ENCODE results near the gene ARL3.

The ARL3 gene

DNA sequence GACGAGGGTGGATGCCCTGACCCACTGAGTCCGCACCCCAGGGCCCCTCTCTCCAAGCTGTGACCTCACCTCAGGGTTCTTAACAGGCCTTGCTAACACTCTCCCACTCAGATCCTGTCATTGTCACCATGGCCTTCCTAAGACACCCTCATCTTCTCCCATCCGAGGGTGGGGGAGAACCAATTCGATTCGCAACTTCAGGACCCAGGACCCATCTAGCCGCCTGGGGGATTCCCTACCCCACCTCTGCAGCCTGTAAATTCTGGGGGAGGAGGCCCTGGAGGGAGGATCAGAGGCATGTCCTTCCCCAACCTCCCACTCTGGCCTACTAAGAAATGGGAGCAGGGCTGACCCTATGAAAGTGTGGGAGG, 52.6 kb downstream of the ARL3 start:
- Histone ChIP-seq H3K27me3 (ENCODE audit: control insufficient read depth, insufficient read depth, low read length) (no peaks in the 10 kb centered on the region), H3K79me2 (no peaks in the 10 kb centered on the region), H3K9ac (no peak overlapping the region), H3K27ac (peak overlapping the region; percentile 51), H3K4me1 (peaks cover 26% of the 10 kb centered on the region), H3K4me3 (ENCODE audit: low read depth, low read length) (no peak overlapping the region), H3K36me3 (ENCODE audit: control insufficient read depth, insufficient read depth, low read length) (no peaks in the 10 kb centered on the region), H3K9me3 (ENCODE audit: control insufficient read depth, low read length) (no peaks in the 10 kb centered on the region), H2AFZ (peak overlapping the region; percentile 30), H3K4me2 (ENCODE audit: low read length) (no peak overlapping the region)
- TF ChIP-seq, protein P1, sequence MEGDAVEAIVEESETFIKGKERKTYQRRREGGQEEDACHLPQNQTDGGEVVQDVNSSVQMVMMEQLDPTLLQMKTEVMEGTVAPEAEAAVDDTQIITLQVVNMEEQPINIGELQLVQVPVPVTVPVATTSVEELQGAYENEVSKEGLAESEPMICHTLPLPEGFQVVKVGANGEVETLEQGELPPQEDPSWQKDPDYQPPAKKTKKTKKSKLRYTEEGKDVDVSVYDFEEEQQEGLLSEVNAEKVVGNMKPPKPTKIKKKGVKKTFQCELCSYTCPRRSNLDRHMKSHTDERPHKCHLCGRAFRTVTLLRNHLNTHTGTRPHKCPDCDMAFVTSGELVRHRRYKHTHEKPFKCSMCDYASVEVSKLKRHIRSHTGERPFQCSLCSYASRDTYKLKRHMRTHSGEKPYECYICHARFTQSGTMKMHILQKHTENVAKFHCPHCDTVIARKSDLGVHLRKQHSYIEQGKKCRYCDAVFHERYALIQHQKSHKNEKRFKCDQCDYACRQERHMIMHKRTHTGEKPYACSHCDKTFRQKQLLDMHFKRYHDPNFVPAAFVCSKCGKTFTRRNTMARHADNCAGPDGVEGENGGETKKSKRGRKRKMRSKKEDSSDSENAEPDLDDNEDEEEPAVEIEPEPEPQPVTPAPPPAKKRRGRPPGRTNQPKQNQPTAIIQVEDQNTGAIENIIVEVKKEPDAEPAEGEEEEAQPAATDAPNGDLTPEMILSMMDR (IDR thresholded peaks at IDR 0.05): no peak

DNA sequence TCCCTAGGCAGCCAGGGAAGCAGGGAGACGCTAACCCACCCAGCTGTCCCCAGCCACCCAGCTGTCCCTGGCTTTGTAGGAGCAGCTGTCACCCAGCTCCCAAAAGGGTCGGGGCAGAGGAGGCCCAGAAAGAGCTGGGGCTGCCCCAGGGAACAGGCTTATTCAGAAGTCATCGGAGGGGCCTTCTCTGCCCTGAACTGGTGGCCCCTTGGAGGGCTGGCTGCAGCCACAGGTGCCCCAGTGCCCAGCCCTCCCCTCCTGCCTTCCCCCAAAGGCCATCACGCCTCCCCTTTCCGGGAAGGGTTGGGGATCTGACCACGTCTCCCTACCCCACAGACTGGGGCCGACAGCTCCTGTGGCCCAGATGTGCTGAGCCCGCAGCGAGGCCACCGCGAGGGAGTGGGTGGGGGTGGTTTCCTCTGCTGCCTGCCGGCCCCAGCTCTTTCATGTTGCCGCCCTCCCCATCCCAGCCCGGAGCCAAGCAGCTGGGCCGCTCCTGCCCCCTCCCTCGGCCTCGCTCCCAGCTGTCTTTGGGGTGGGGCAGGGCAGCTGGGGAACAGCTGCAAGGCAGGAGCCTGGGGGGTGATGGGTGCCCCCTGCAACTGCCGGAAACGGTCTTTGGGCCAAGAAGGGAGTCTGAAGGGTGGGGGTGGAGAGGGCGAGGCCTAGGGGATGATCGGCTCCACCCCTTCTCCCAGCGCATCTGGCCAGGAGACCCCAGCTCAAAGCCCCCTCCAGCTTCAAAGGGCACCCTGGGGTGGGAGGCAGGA, 53.1 kb downstream of the ARL3 start:
- Histone ChIP-seq H3K36me3 (ENCODE audit: control insufficient read depth, insufficient read depth, low read length) (no peaks in the 10 kb centered on the region), H3K27ac (peak overlapping the region; percentile 51), H3K79me2 (no peaks in the 10 kb centered on the region), H3K4me3 (ENCODE audit: low read depth, low read length) (no peak overlapping the region), H2AFZ (peak overlapping the region; percentile 30), H3K4me1 (peaks cover 24% of the 10 kb centered on the region), H3K4me2 (ENCODE audit: low read length) (peak overlapping the region; percentile 1), H3K9me3 (ENCODE audit: control insufficient read depth, low read length) (no peaks in the 10 kb centered on the region), H3K27me3 (ENCODE audit: control insufficient read depth, insufficient read depth, low read length) (no peaks in the 10 kb centered on the region), H3K9ac (no peak overlapping the region)
- TF ChIP-seq, protein P1 (IDR thresholded peaks at IDR 0.05): no peak

DNA sequence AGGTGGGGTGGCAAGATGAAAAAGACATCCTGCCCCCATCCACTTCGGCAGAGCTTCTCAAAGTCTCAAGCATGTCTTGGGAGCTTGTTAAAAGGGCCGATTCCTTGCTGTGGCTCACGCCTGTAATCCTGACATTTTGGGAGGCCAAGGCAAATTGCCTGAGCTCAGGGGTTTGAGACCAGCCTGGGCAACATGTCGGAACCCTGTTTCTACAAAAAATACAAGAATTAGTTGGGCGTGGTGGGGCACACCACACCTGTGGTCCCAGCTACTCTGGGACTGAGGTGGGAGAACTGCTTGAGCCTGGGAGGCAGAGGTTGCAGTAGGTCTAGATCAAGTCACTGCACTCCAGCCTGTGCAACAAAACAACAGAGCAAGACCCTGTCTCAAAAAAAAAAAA, 55.4 kb downstream of the ARL3 start:
- H3K79me2 ChIP-seq: peaks cover 1% of the 10 kb centered on the region
- no peak overlapping the region for H3K4me3 ChIP-seq (ENCODE audit: low read depth, low read length)
- H3K36me3 ChIP-seq (ENCODE audit: control insufficient read depth, insufficient read depth, low read length): no peaks in the 10 kb centered on the region
- no peak overlapping the region for H3K9ac ChIP-seq
- peak overlapping the region; percentile 65 for H3K27ac ChIP-seq
- peaks cover 19% of the 10 kb centered on the region for H3K4me1 ChIP-seq
- H2AFZ ChIP-seq: no peak overlapping the region
- H3K4me2 ChIP-seq (ENCODE audit: low read length): no peak overlapping the region
- no peaks in the 10 kb centered on the region for H3K9me3 ChIP-seq (ENCODE audit: control insufficient read depth, low read length)
- no peaks in the 10 kb centered on the region for H3K27me3 ChIP-seq (ENCODE audit: control insufficient read depth, insufficient read depth, low read length)
- TF ChIP-seq, protein P1 (IDR thresholded peaks at IDR 0.05): no peak

GRCh38 chr10:102657984-102658724, 56.0 kb downstream of the ARL3 start:
- Histone ChIP-seq H3K36me3 (ENCODE audit: control insufficient read depth, insufficient read depth, low read length) (no peaks in the 10 kb centered on the region), H3K9ac (no peak overlapping the region), H3K4me1 (peaks cover 19% of the 10 kb centered on the region)

More at GRCh38 chr10:102657984-102658724, 56.0 kb downstream of the ARL3 start:
- Histone ChIP-seq H3K4me3 (ENCODE audit: low read depth, low read length) (no peak overlapping the region), H3K4me2 (ENCODE audit: low read length) (no peak overlapping the region), H2AFZ (no peak overlapping the region), H3K27me3 (ENCODE audit: control insufficient read depth, insufficient read depth, low read length) (no peaks in the 10 kb centered on the region), H3K9me3 (ENCODE audit: control insufficient read depth, low read length) (no peaks in the 10 kb centered on the region), H3K27ac (peak overlapping the region; percentile 65), H3K79me2 (peaks cover 6% of the 10 kb centered on the region)
- TF ChIP-seq, protein P1 (IDR thresholded peaks at IDR 0.05): no peak
